HG03175 (cell line): ENCODE measurements around the gene DAB2IP.

ENCODE experiments used
- ATAC-seq: cut with Tn5 transposase; IDR thresholded peaks from one replicate; pipeline ENCODE4 v1.9.1; 2021; ENCODE audit warnings: mild to moderate bottlenecking, moderate library complexity; ENCODE audit not compliant: unreplicated experiment

Gene DAB2IP

GRCh38 chr9:121773286-121773953 is 122.0 kb downstream of the DAB2IP start:
- ATAC-seq: no peak

GRCh38 chr9:121773954-121774714 is 122.7 kb downstream of the DAB2IP start:
- no peak for ATAC-seq

GRCh38 chr9:121774715-121775613 is 123.5 kb downstream of the DAB2IP start:
- no peak for ATAC-seq

- ATAC-seq: no peak
Observed at GRCh38 chr9:121776001-121776738, 124.7 kb downstream of the DAB2IP start.

- ATAC-seq: no peak
Observed at GRCh38 chr9:121776739-121777637, 125.6 kb downstream of the DAB2IP start.

- ATAC-seq: no peak
Observed at GRCh38 chr9:121778252-121779225, 127.1 kb downstream of the DAB2IP start.

GRCh38 chr9:121779381-121780117 is 128.1 kb downstream of the DAB2IP start:
- no peak for ATAC-seq

GRCh38 chr9:121780177-121781040 is 129.0 kb downstream of the DAB2IP start:
- ATAC-seq: no peak

- ATAC-seq: no peak
Observed at GRCh38 chr9:121781145-121781548, 129.7 kb downstream of the DAB2IP start.

- no peak for ATAC-seq
Observed at GRCh38 chr9:121781701-121782464, 130.4 kb downstream of the DAB2IP start.

GRCh38 chr9:121782514-121783110 is 131.2 kb downstream of the DAB2IP start:
- ATAC-seq: no peak

GRCh38 chr9:121783111-121783510 is 131.7 kb downstream of the DAB2IP start:
- ATAC-seq: no peak

GRCh38 chr9:121783521-121784507 is 132.4 kb downstream of the DAB2IP start:
- ATAC-seq: no peak

- no peak for ATAC-seq
Observed at GRCh38 chr9:121784731-121785411, 133.4 kb downstream of the DAB2IP start.
